NCI-H510A treated with DMSO at 0.1 percent for 48 hours (cell line): ENCODE measurements around the gene TLR9.
"Not testable (repeated sequence)": the region's sequence is repeated elsewhere in the genome, so short reads cannot be mapped to it uniquely, and the experiment has no call there.

Experiments used
- DNase-seq: peaks from one replicate; lab custom pipeline; 2025; lab: John Stamatoyannopoulos, UW

Gene TLR9, protein sequence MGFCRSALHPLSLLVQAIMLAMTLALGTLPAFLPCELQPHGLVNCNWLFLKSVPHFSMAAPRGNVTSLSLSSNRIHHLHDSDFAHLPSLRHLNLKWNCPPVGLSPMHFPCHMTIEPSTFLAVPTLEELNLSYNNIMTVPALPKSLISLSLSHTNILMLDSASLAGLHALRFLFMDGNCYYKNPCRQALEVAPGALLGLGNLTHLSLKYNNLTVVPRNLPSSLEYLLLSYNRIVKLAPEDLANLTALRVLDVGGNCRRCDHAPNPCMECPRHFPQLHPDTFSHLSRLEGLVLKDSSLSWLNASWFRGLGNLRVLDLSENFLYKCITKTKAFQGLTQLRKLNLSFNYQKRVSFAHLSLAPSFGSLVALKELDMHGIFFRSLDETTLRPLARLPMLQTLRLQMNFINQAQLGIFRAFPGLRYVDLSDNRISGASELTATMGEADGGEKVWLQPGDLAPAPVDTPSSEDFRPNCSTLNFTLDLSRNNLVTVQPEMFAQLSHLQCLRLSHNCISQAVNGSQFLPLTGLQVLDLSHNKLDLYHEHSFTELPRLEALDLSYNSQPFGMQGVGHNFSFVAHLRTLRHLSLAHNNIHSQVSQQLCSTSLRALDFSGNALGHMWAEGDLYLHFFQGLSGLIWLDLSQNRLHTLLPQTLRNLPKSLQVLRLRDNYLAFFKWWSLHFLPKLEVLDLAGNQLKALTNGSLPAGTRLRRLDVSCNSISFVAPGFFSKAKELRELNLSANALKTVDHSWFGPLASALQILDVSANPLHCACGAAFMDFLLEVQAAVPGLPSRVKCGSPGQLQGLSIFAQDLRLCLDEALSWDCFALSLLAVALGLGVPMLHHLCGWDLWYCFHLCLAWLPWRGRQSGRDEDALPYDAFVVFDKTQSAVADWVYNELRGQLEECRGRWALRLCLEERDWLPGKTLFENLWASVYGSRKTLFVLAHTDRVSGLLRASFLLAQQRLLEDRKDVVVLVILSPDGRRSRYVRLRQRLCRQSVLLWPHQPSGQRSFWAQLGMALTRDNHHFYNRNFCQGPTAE

GRCh38 chr3:52225452-52226228 is at the start of gene TLR9:
Gene TLR9, minus strand, starts transcription at chr3:52225645. Its CDS starts 116 bp downstream, at chr3:52225529.
- DNase-seq, result peak; percentile 50

- not testable (repeated sequence) for DNase-seq
Measured at GRCh38 chr3:52274781-52275180, 49.3 kb upstream of the TLR9 start.

- no peak for DNase-seq
Measured at GRCh38 chr3:52272831-52273230, 47.4 kb upstream of the TLR9 start.

DNA sequence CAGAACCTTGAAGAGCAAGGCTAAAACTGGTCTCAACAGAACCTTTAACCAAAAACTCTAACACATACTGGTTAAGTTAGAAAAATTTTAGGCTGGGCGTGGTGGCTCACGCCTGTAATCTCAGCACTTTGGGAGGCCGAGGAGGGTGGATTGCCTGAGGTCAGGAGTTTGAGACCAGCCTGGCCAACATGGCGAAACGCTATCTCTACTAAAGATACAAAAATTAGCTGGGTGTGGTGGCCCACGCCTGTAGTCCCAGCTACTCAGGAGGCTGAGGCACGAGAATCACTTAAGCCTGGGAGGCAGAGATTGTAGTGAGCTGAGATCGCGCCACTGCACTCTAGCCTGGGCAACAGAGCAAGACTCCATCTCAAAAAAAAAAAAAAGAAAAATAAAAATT is 46.7 kb upstream of the TLR9 start:
- DNase-seq, result not testable (repeated sequence)

DNA sequence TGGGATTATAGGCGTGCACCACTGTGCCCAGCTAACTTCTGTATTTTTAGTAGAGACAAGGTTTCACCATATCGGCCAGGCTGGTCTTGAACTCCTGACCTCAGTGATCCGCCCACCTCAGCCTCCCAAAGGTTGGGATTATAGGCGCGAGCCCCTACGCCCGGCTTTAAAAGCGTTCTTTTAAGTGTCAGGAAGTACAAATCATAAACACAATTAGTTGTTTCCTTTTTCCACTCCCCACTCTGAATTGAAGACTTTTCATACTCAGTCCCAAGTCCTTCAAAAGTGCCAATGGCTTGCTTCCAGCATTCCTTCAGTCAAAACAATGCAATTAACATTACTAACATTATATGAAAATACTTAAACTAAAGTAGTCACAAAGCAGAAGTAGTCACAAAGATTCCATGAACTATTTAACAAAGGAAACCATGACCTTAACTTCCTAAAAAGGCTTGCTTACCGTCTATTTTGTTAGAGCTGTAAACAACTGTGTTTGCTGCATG is 44.9 kb upstream of the TLR9 start:
- no peak for DNase-seq

DNA sequence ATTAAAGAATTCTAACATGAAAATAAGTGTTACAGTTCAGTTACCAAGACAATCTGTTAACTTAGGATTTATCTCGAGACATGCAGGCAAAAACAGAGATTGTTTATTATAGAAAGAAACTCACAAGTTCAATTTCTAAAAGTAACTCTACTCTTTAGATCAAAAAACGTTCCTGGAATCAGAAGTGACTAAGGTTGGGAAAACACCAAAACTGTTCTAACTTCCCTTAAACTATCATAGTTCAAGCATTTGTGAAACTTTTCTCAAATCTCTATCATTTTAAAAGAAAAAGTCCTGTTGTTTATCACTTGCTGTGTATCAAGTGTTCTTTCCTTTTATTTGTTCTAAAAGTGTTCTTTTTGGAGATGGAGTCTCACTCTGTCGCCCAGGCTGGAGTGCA is 44.3 kb upstream of the TLR9 start:
- no peak for DNase-seq

DNA sequence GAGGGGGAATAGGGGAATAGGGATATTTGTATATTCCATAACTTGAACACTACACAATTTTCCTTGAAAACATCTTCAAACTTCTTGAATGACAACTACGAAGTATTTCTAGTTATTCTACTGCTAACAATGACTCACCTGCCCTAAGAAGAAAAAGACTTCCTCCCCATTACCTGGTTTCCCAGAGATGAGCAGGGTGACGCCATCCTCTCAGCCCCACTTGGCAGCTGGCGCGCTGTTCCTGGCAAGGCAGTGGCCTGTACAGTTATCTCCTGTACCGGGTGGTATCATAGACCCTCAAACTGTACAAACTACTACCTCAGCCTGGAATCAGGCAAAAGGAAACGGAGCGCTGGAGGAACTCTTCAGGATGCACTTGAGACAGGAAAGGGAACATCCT is 42.6 kb upstream of the TLR9 start:
- no peak for DNase-seq

DNA sequence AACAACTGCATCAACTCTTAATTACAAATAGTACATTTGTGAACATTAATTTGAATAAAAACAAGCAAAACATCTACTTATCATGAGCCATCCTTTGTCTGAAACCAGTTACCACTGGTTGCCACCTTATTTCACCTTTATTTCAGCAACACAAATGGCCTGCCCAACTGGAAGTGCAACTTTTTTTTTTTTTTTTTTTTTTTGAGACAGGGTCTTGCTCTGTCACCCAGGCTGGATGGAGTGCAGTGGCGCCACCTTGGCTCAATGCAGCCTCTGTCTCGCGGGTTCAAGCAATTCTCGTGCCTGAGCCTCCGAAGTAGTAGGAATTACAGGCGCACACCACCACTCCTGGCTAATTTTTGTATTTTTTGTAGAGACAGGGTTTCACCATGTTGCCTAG is 39.9 kb upstream of the TLR9 start:
- DNase-seq, result no peak

GRCh38 chr3:52262447-52262846 is 37.0 kb upstream of the TLR9 start:
- no peak for DNase-seq

GRCh38 chr3:52259448-52259847 is 34.0 kb upstream of the TLR9 start:
- DNase-seq, result no peak

DNA sequence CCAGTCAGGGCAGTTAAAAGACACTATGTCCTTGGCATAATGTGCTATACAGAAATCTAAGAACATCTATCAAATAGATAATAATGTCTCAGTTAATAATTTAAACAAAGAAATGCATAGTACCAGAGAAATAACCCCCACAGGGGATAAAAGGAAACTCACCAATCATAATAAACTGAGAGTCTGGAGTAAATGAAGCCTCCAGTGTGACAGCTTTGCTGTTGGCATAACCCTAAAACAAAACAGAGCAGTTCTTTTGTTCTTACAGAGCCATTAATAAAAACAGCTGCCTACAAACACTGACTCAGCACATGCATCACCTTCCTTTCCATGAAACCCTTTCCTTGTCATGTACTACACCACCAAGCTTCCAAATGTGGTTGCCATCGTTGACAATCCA is 33.6 kb upstream of the TLR9 start:
- no peak for DNase-seq

DNA sequence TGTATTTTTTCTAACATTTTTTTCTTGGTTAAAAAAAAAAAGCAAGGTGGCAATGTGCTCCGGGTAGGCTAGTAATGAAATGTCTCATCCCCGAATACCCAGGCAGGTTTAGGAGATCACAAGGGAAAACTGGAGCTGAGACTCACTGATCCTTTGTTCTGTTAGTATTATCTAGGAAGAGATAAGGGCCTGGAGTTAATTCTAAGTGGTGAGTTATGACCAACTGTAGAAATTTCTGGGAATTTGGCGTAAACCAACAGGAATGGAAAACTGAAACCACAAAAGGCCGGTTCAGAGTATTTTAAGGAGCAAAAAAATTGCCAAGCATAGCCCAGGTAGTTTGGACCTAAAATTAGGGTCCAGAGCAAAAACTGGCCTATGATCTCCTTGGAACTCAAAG is 32.5 kb upstream of the TLR9 start:
- no peak for DNase-seq

DNA sequence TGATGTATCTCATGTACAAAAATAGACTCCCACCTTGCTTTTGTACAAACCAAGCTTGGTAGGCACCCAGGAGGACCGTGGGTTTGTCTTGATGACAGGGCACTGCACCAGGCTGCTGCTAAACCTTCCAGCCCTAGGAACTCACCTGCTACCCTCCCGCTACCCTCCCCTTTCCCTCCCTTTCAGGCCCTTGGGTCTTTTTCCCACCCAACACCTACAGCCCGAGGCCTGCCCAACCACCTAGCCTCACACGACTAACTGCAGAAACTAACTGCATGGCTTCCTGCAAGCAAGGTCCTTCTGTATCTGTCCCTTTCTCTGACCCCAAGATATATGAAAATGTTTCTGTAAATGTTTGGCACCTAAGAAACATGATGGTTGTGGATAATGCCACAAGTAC is 31.2 kb upstream of the TLR9 start:
- no peak for DNase-seq

DNA sequence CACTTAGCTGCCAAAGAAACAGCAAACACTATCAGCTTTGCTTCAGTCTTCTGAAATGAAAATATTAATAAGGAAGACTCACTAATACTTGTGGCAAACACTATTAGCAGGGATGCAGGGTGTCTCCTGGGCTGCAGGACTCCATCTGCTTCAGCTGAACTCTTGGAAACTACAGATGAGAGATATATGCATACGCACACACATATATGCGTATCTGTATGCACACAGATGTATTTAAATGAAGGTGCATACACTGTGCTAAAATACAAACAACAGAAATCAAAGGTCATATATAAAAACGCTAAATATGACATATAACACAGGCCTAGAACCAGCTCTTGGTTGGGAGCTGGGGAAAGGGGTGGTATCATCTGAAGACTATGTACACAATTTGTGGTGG is 30.7 kb upstream of the TLR9 start:
- no peak for DNase-seq

DNA sequence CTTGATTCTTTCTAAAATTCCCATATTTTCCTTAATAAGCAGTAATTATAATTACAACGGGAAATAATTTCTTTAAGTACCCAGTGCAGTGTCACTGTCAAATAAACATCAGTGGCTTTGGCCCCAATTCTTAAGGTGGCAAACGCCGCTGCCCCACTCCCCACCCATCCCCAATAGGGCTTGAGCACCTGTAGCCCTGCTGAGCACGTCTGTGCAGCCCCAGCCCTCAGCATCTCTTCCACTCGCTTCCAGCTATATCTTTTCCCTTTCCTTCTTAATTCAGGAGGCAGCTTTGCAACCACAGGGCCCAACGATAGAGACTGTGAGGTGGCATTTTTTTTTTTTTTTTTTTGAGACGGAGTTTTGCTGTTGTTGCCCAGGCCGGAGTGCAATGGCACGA is 29.2 kb upstream of the TLR9 start:
- no peak for DNase-seq

GRCh38 chr3:52253314-52254304 is 28.2 kb upstream of the TLR9 start:
- no peak for DNase-seq

GRCh38 chr3:52250122-52250521 is 24.7 kb upstream of the TLR9 start:
- no peak for DNase-seq

DNA sequence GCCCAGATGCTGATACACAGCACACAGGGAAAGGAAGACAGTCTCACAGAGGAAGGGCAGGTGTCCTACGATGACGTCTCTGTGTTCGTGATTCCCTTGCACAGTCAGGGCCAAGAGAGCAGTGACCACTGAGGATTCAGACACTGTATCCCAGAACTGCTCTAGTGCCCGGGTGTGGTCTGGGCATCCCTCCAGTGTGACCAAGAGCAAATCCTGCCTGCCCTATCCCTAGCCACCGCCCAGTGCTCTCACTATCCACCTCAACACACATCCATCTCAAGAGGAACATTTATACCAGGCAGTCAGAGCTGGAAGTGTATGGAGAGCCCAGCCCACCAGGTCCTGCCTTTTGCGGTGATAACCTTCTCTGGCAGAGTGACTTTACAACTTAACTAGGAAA is 24.2 kb upstream of the TLR9 start:
- no peak for DNase-seq

DNA sequence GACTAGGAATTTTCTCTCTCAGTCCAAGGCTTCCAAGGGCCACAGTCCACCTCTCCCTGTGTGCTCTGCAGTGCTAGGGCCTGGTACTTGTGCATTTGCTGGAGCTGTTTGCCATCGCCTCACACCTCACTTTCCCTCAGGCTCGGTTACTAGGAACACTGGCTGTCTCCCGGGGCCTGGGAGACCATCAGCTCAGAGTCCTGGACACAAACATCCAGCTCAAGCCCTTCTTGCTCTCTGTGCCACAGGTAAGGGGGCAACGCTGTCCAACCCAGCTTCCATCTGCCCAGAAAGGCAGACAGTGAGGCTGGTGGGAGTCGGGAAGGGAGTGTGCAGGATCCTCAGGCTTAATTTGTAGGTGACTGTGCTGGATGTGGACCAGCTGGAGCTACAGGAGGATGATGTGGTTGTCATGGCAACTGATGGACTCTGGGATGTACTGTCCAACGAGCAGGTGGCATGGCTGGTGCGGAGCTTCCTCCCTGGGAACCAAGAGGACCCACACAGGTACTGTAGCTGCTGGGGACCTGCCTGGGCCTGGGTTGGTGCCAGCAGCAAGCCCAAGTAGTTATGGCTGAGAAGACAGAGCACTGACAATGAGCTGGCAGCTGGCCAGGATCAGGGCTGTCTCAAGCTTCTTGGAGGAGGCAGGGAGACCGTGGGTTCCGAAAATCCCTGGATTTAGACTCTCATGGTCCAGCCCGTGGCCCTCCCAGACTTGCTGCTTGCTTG is 23.5 kb upstream of the TLR9 start:
- no peak for DNase-seq

- no peak for DNase-seq
Measured at GRCh38 chr3:52248165-52248541, 22.7 kb upstream of the TLR9 start.
